ENCODE measurements around the gene HS6ST3. TPM values are rescaled to one million over a fixed set of nuclear protein-coding genes. Genes with fewer than 3 reads are reported as not detected.

HS6ST3 gene
- polyA plus RNA-seq, 6 donors from 2014 or later, result not detected

DNA sequence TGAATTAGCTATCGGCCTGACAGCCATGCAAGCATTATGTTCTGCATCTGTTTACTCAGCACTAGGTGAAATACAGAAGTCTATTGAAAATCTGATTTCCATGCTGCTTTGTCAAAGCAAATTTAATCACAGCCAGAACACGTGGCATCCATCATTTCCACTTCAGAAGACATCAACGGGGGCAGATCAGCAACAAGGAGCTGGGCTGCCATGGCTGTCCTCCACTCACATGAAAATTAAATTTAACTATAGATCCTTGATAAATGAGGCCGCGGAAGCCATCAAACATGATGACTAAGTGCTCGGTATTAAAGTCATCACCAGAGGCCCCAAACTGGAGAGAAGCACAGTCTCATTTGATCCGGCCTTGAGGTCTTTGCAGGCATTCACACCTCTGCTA, 443.5 kb downstream of the HS6ST3 start:
- DNase-seq (no peak), ATAC-seq (ENCODE audit: low read depth in 2 of 2) (no peak)
- H3K36me3 Mint-ChIP-seq, result no peaks in the 10 kb centered on the region
- no peaks in the 10 kb centered on the region for H3K4me1 Mint-ChIP-seq
- H3K27me3 Mint-ChIP-seq, result no peaks in the 10 kb centered on the region
- H3K9me3 Mint-ChIP-seq, result peaks cover 0 to 15% (median 4%) of the 10 kb centered on the region in 7 donors
- no peak overlapping the region for H3K27ac Mint-ChIP-seq
- H3K4me3 Mint-ChIP-seq, result no peak overlapping the region

DNA sequence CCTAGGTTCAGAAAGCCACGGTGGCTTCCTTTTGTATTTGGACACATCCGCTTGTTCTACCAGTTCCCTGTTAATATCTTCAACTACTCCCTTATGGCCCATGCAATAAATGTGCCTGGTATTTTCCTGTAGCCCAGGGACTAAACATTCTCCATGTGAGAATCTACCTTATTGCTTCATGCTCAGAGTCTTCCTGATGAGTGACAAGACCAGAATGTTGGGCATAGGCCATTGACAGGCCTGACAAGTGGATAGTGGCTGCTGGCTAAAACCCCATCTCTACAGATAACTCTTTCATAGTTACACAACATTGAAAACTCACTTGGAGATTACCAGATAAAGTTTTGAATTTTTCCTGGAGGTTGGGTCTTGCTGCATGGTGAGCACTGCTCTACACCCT, 449.9 kb downstream of the HS6ST3 start:
- H3K27ac Mint-ChIP-seq, result no peak overlapping the region
- no peaks in the 10 kb centered on the region for H3K4me1 Mint-ChIP-seq
- DNase-seq (no peak), ATAC-seq (ENCODE audit: low read depth in 2 of 2) (no peak)
- no peak overlapping the region for H3K4me3 Mint-ChIP-seq
- H3K27me3 Mint-ChIP-seq, result no peaks in the 10 kb centered on the region
- peaks cover 2 to 12% (median 6%) of the 10 kb centered on the region in 7 donors for H3K9me3 Mint-ChIP-seq
- no peaks in the 10 kb centered on the region for H3K36me3 Mint-ChIP-seq

DNA sequence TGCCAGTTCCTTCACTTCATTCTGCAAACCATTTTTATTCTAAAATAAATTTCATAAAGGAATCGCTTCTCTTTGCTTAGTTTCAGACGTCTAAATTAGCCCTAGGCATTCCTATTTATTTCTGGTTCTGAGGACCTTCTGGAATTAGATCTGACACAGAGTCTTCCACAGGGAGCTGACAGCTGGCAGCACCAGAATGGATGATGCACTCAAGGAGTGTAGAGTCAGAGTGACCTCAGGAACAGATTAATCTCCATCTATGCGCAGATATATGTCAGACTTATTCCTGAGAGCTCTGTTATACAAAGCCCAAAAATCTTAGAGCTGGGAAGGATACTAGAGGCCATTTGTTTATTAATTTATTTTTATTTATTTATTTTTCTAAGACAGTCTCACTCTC, 450.8 kb downstream of the HS6ST3 start:
- H3K27me3 Mint-ChIP-seq, result no peaks in the 10 kb centered on the region
- no peaks in the 10 kb centered on the region for H3K4me1 Mint-ChIP-seq
- H3K36me3 Mint-ChIP-seq, result no peaks in the 10 kb centered on the region
- no peak overlapping the region for H3K27ac Mint-ChIP-seq
- DNase-seq (no peak), ATAC-seq (ENCODE audit: low read depth in 2 of 2) (no peak)
- H3K4me3 Mint-ChIP-seq, result no peak overlapping the region
- peaks cover 0 to 12% (median 6%) of the 10 kb centered on the region in 7 donors for H3K9me3 Mint-ChIP-seq

DNA sequence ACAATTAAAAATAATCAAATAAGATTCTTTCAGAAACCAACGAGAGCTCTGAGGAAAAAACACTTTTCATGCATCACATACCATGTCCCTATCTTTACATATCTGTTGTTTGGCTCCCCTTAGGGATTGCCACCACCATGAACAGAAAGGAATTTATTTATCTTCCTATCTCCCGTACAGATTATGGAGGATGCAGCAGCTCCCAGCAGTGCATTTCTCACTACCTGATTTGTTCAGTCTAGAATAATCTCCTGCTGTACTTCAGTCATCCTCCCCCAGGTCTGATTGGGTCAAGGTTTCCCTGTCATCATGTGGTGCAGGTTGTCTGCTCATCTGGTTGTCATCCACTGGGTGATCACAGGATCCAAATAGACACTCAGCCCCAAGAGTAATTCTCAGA, 453.1 kb downstream of the HS6ST3 start:
- no peak for ATAC-seq (ENCODE audit: low read depth in 2 of 2)
- no peak for DNase-seq
- H3K4me3 Mint-ChIP-seq, result no peak overlapping the region
- H3K9me3 Mint-ChIP-seq, result peaks cover 0 to 13% (median 3%) of the 10 kb centered on the region in 7 donors
- H3K4me1 Mint-ChIP-seq, result no peaks in the 10 kb centered on the region
- H3K27me3 Mint-ChIP-seq, result no peaks in the 10 kb centered on the region
- H3K36me3 Mint-ChIP-seq, result no peaks in the 10 kb centered on the region
- no peak overlapping the region for H3K27ac Mint-ChIP-seq

DNA sequence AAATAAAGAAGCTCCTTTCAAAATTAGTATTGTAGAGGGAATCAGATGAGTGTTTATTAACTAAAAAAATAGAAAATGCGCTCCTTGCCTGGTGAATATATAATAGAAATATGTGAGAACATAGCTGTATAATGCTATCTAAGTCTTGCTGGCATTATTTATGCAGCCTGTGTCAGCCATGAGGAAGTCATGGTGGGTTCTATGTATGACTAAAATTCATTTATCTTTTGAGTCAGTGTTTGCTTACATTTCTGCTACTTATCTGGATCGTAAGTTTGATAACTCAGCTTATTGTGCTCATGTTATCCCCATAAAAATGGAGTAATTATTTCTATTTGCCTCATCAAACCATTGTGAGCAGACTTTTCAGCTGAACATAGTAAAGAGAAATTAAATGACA, 455.1 kb downstream of the HS6ST3 start:
- ATAC-seq (ENCODE audit: low read depth in 2 of 2), result no peak
- H3K9me3 Mint-ChIP-seq, result peaks cover 3 to 18% (median 5%) of the 10 kb centered on the region in 7 donors
- no peak overlapping the region for H3K4me3 Mint-ChIP-seq

DNA sequence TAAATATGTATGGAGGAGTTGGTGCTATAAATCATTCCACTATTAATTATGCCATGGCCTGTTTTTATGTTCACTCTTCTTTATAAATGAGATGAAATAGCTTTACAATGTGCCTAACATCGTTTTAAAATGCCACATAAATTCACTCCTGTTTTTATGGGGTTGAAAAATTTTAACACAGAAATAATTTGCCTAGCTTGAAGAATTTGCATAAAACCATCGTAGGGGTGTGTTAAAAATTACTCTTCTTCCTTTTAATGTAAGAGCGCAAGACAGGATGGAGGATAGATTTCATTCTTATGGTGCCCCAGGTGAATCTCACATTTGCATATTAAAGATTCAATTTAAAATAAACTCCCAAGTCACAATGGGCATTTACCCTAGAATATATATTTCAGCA, 456.6 kb downstream of the HS6ST3 start:
- Mint-ChIP-seq H3K4me3 (no peak overlapping the region), H3K9me3 (peaks cover 3 to 18% (median 5%) of the 10 kb centered on the region in 7 donors), H3K27me3 (no peaks in the 10 kb centered on the region), H3K4me1 (no peaks in the 10 kb centered on the region), H3K36me3 (no peaks in the 10 kb centered on the region), H3K27ac (no peak overlapping the region)
- ATAC-seq (ENCODE audit: low read depth in 2 of 2) (no peak), DNase-seq (no peak)

More for the DNA sequence above, 455.1 kb downstream of the HS6ST3 start:
- no peak for DNase-seq
- Mint-ChIP-seq H3K36me3 (no peaks in the 10 kb centered on the region), H3K27ac (no peak overlapping the region), H3K27me3 (no peaks in the 10 kb centered on the region), H3K4me1 (no peaks in the 10 kb centered on the region)

DNA sequence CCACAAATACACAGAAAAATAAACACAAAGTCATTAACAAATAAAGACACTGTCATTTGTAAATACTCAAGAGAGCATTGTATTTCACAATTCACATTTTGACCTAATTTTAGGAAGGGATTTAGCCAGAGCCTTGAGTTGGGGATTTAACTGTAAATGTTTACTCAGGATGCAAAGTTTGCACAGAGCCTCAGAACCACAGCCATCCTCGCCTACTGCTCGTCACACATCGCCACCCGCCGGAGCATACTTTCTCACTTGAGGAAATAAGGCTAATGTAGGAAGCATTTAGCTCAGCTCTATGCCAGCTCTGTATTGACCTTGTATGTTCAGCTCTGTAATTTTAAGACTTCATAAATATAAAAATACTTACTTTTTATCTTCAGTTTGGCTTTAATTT, 461.6 kb downstream of the HS6ST3 start:
- Mint-ChIP-seq H3K4me3 (no peak overlapping the region), H3K36me3 (no peaks in the 10 kb centered on the region), H3K27me3 (no peaks in the 10 kb centered on the region), H3K27ac (no peak overlapping the region), H3K9me3 (peaks cover 3 to 19% (median 6%) of the 10 kb centered on the region in 7 donors), H3K4me1 (no peaks in the 10 kb centered on the region)
- no peak for DNase-seq
- ATAC-seq (ENCODE audit: low read depth in 2 of 2), result no peak

DNA sequence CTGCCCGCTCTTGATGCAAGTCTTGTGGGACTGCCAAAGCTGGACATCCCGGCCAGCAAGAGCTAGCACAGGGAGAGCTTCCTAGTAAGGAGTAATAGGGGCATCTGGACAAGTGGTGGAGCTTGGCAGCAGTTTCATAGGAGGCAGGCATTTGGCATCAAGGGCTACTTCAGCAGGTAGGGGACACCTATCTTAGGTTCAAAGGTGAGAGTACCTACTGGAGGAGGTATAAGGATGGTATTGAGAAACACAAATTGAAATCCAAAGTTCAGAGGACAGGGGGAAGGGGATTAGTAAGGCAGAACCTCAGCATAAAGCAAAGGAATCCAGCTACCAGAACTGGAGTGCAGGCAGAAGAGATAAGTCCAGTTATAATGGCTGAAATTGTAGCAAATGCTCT, 462.7 kb downstream of the HS6ST3 start:
- Mint-ChIP-seq H3K36me3 (no peaks in the 10 kb centered on the region), H3K9me3 (peaks cover 3 to 19% (median 6%) of the 10 kb centered on the region in 7 donors), H3K4me1 (no peaks in the 10 kb centered on the region), H3K27me3 (no peaks in the 10 kb centered on the region), H3K4me3 (no peak overlapping the region), H3K27ac (peak overlapping the region in 1 of 6 donors; percentile 73)
- no peak for DNase-seq
- ATAC-seq (ENCODE audit: low read depth in 2 of 2), result no peak

DNA sequence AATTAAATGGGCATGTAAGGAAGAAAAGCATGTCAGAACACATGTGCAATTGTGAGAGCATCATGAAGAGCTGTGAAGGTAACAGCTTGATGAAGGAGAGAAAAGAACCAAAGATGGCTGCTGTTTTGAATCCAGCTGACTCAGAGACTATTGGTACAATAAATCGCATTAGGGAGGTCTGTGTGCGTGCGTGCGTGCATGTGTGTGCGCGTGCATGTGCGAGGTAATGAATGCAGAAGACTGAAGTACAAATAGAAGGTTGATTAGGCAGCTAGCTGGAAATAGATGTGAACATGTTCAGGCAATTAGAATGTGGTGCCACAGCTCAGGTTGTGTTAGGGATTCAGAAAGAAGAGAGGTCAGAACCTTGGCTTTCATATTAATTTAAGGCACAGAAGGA, 463.9 kb downstream of the HS6ST3 start:
- DNase-seq (no peak), ATAC-seq (ENCODE audit: low read depth in 2 of 2) (no peak)
- Mint-ChIP-seq H3K9me3 (peaks cover 0 to 15% (median 4%) of the 10 kb centered on the region in 7 donors), H3K4me3 (no peak overlapping the region), H3K4me1 (no peaks in the 10 kb centered on the region), H3K27ac (no peak overlapping the region), H3K27me3 (no peaks in the 10 kb centered on the region), H3K36me3 (no peaks in the 10 kb centered on the region)

DNA sequence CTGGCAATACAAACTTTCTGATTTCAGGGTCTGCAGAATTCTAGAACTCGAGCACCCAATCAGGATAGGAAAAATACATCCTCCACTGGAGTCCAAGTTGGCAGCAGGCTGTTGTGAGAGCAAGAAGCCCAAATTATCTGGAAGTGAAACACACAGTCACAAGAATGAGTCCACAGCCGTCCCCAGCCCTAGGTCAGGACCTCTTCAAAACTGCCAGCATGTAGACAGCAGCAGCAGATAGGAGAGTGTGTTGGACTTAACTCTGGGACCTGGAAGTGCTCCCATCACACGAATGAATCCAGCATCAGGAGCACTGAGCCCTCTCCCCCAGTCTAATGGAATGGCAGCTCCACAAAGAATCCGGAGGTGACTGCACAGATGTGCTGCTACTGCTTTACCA, 483.7 kb downstream of the HS6ST3 start:
- no peak for ATAC-seq (ENCODE audit: low read depth in 2 of 2)
- no peaks in the 10 kb centered on the region for H3K4me1 Mint-ChIP-seq
- peaks cover 2 to 16% (median 6%) of the 10 kb centered on the region in 7 donors for H3K9me3 Mint-ChIP-seq
- no peak overlapping the region for H3K27ac Mint-ChIP-seq
- DNase-seq, result no peak
- no peaks in the 10 kb centered on the region for H3K27me3 Mint-ChIP-seq
- no peaks in the 10 kb centered on the region for H3K36me3 Mint-ChIP-seq
- no peak overlapping the region for H3K4me3 Mint-ChIP-seq

DNA sequence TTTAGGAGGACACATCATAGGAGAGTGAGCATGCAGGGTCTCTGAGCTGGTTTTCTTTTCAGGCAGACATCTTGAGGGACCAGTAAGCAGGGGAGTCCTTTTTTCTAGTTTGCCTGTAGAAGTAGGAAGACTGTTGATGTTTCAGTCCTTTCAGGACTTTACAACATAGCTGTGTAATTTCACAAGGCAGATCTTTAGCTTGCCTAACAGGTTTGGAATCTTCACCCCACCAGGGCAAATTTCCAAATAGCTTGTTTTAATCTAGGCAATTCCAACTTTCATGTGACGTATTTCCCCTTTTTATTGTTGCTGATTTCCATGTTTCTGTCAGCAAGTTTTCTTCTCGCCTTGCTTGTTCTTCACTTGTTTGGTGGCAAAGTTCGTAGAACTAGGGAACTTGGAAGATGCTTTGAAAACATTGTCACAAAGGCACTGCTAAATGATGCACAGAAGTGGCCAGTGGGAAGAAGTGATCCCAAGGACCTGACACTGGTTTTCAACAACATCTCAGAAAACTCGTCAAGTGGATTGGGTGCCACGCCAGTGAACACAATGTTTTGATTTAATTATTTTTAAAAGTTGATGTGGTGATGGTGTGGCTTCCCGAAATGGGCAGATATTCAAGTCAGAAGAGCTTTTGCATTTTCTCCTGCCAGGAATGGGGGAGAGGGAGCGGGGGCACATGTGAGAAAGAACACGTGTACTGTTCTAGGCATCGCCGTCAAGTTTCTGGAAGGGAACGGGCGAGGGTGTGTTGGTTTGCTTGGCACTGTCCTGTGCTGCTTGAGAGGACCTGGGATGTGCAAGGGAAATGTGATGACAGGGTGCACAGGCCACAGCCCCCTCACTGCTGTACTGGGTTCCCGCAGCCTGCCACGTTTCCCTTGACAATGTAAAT, 485.8 kb downstream of the HS6ST3 start:
- ATAC-seq (ENCODE audit: low read depth in 2 of 2) (no peak), DNase-seq (no peak)
- Mint-ChIP-seq H3K4me3 (peak overlapping the region in 1 of 8 donors; percentile 31), H3K27ac (peak overlapping the region in 1 of 6 donors; percentile 39), H3K36me3 (no peaks in the 10 kb centered on the region), H3K27me3 (no peaks in the 10 kb centered on the region), H3K9me3 (peaks cover 2 to 15% (median 6%) of the 10 kb centered on the region in 7 donors), H3K4me1 (no peaks in the 10 kb centered on the region)

DNA sequence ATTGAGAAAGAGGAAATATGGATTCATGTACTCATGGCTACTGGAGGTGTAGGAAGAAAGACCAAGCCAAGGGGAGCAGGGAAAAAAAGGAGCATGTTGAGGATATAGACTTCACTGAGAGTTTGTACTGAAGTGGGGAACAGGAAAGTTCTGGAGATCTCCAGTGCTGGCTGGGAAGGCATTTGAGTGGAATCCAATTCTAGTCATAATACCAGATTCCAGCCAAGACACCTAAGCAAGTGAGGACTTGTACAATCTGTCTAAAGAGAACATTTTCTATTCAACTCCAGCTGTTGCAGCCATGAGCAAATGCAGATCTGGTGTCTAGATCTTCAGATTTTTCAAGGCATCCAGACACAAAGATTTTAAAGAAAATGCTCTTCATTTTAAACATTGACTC, 491.8 kb downstream of the HS6ST3 start:
- DNase-seq (no peak), ATAC-seq (ENCODE audit: low read depth in 2 of 2) (no peak)
- H3K9me3 Mint-ChIP-seq, result peaks cover 2 to 27% (median 8%) of the 10 kb centered on the region in 7 donors
- H3K27ac Mint-ChIP-seq, result no peak overlapping the region
- no peaks in the 10 kb centered on the region for H3K4me1 Mint-ChIP-seq
- no peaks in the 10 kb centered on the region for H3K36me3 Mint-ChIP-seq
- no peaks in the 10 kb centered on the region for H3K27me3 Mint-ChIP-seq
- H3K4me3 Mint-ChIP-seq, result no peak overlapping the region

DNA sequence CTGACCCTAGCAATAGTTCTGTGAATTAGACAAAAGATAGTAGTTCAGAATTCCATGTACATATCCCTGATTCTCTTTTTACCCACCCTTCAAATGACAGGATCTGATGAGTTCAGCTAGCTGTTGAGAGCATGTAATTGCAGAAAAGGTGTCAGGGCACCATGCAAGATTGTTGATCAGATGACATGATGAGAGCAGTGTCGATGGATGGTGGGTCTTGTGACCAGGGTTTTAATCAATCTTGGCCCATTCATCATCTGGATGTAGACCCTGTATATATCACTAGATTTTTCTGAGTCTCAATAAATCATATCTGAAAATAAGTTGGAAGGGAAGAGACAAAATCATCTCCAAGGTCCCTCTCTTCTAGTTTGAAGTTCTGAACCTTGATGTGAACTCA, 525.3 kb downstream of the HS6ST3 start:
- Mint-ChIP-seq H3K36me3 (no peaks in the 10 kb centered on the region), H3K4me1 (no peaks in the 10 kb centered on the region), H3K9me3 (peaks cover 3 to 23% (median 9%) of the 10 kb centered on the region in 7 donors), H3K4me3 (no peak overlapping the region), H3K27ac (no peak overlapping the region), H3K27me3 (no peaks in the 10 kb centered on the region)
- ATAC-seq (ENCODE audit: low read depth in 2 of 2) (no peak), DNase-seq (no peak)

DNA sequence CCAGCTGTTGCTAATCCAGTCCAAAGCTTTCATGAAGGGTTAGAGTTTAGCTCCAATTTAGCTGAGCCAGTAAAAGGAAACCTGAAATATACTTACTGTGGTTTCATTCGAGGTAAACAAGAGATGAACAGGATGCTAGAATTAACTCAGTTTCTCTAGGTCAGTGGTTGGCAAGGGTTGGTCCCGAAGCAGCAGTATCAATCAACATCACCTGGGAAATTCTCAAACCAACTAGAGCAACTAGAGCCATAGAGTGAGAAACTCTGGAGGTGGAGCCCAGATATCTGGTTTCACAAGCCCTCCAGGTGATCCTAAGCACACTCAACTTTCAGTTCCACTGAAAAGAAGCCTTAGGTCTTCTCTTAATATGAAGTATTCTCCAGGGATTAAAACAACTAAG, 527.6 kb downstream of the HS6ST3 start:
- ATAC-seq (ENCODE audit: low read depth in 2 of 2) (no peak), DNase-seq (no peak)
- no peak overlapping the region for H3K27ac Mint-ChIP-seq
- no peaks in the 10 kb centered on the region for H3K36me3 Mint-ChIP-seq
- H3K4me1 Mint-ChIP-seq, result no peaks in the 10 kb centered on the region
- peaks cover 3 to 11% (median 4%) of the 10 kb centered on the region in 7 donors for H3K9me3 Mint-ChIP-seq
- H3K4me3 Mint-ChIP-seq, result no peak overlapping the region
- H3K27me3 Mint-ChIP-seq, result no peaks in the 10 kb centered on the region
